GM12878 (cell line): ENCODE data around the gene ASB9. TPM values are rescaled to one million over a fixed set of nuclear protein-coding genes. Genes with fewer than 3 reads are reported as not detected.

Source experiments
- ATAC-seq: fragments of 200-7000 bp; cut with Tn5 transposase; 3 replicates; pipeline ENCODE4 v1.9.1; 2020; ENCODE audit warnings: mild to moderate bottlenecking, moderate library complexity
- BruUV-seq: library from RNA; stranded (reverse); fragments of 400-500 nt; replicated peaks from 2 replicates; lab custom pipeline; 2021; lab: Mats Ljungman, UMichigan
- CTCF ChIA-PET: fragments of 300-600 bp; sonication (Branson Sonifier 250); formaldehyde crosslinking; extraction: SDS; loops from one replicate; lab custom pipeline; 2021; ENCODE audit warnings: inconsistent platforms; lab: Yijun Ruan, JAX
- POLR2A ChIA-PET: fragments of 350-600 bp; formaldehyde crosslinking; extraction: SDS; loops from one replicate; lab custom pipeline; 2021; ENCODE audit warnings: inconsistent platforms; lab: Charles Lee
- RAD21 ChIA-PET: fragments of 300-600 bp; sonication (Branson Sonifier 250); formaldehyde crosslinking; loops from one replicate; lab custom pipeline; 2023; ENCODE audit warnings: antibody characterized with exemption; ENCODE audit not compliant: unreplicated experiment; lab: Charles Lee
- SMC1A ChIA-PET: fragments of 300-600 bp; sonication (Branson Sonifier 250); formaldehyde crosslinking; loops from one replicate; lab custom pipeline; 2023; ENCODE audit not compliant: unreplicated experiment, uncharacterized antibody; lab: Charles Lee
- DNase-seq: peaks from one replicate; pipeline ENCODE4 v3.0.0-alpha.2; 2011; ENCODE audit warnings: low read depth, low spot score
- FAIRE-seq: peaks from 3 replicates; lab custom pipeline; 2011; peaks lifted over from hg19 to GRCh38; lab: Jason Lieb, UNC
- H2AFZ ChIP-seq: 2 replicates; pipeline ENCODE4 v1.6.0; 2011; ENCODE audit warnings: low read depth, low read length, control low read depth; ENCODE audit not compliant: control insufficient read depth
- H3K27ac ChIP-seq: 2 replicates; pipeline ENCODE4 v1.5.1; 2011; ENCODE audit warnings: control low read depth; ENCODE audit not compliant: control insufficient read depth, insufficient read depth
- H3K27me3 ChIP-seq, 2 experiments: replicated peaks in 1 of 2; 2 replicates each; pipeline versions ENCODE4 v1.6.0 to v1.6.1; 2011; ENCODE audit warnings: low read length in 1 of 2; ENCODE audit not compliant: control insufficient read depth in 2 of 2, insufficient read depth in 2 of 2
- H3K36me3 ChIP-seq, 2 experiments: 2 replicates each; pipeline ENCODE4 v1.5.1; 2011; ENCODE audit warnings: low read length in 1 of 2; ENCODE audit not compliant: control insufficient read depth in 2 of 2, insufficient read depth in 2 of 2
- H3K4me1 ChIP-seq: 2 replicates; pipeline ENCODE4 v1.6.1; 2011; ENCODE audit warnings: mild to moderate bottlenecking, low read length, moderate library complexity, mixed read lengths; ENCODE audit not compliant: control insufficient read depth, insufficient read depth
- H3K4me2 ChIP-seq: 2 replicates; pipeline ENCODE4 v1.6.0; 2011; ENCODE audit warnings: control low read depth; ENCODE audit not compliant: control insufficient read depth, insufficient read depth
- H3K4me3 ChIP-seq: fragments of 200-600 bp; sonication (generic); 2 replicates; pipeline ENCODE4 v1.5.1; 2016
- H3K79me2 ChIP-seq: 2 replicates; pipeline ENCODE4 v1.6.0; 2011; ENCODE audit warnings: low read length; ENCODE audit not compliant: control insufficient read depth, insufficient read depth
- H3K9ac ChIP-seq: 2 replicates; pipeline ENCODE4 v1.8.0; 2011; ENCODE audit warnings: low read length, control low read depth, mixed read lengths; ENCODE audit not compliant: control insufficient read depth, insufficient read depth
- H3K9me3 ChIP-seq: replicated peaks from 3 replicates; pipeline ENCODE4 v1.5.1; 2011; ENCODE audit warnings: mild to moderate bottlenecking, low read length; ENCODE audit not compliant: control insufficient read depth, insufficient read depth
- H4K20me1 ChIP-seq: 2 replicates; pipeline ENCODE4 v1.6.0; 2011; ENCODE audit not compliant: control insufficient read depth, insufficient read depth
- ATF3 ChIP-seq: IDR thresholded peaks from 2 replicates; pipeline ENCODE4 v1.6.1; 2011; ENCODE audit warnings: low read depth, mild to moderate bottlenecking, low read length, moderate library complexity, borderline replicate concordance; ENCODE audit errors: extremely low read depth
- BACH1 ChIP-seq: fragments of 450-650 bp; IDR thresholded peaks from 2 replicates; pipeline ENCODE4 v1.6.1; 2017; ENCODE audit warnings: mild to moderate bottlenecking, borderline replicate concordance
- BCL11A ChIP-seq: IDR thresholded peaks from 2 replicates; pipeline ENCODE4 v1.6.1; 2011; ENCODE audit warnings: low read depth, low read length
- CBFB ChIP-seq: IDR thresholded peaks from 2 replicates; pipeline ENCODE4 v1.6.1; 2016; ENCODE audit warnings: antibody characterized with exemption, low read depth
- EED ChIP-seq: sonication (generic); IDR thresholded peaks from 2 replicates; pipeline ENCODE4 v1.6.1; 2016; ENCODE audit warnings: antibody characterized with exemption, low read depth
- EZH2 ChIP-seq: IDR thresholded peaks from 2 replicates; pipeline ENCODE4 v1.6.1; 2012; ENCODE audit warnings: low read depth, mild to moderate bottlenecking, control low read depth, inconsistent platforms, low read length, borderline replicate concordance; ENCODE audit not compliant: control insufficient read depth
- GABPA ChIP-seq: IDR thresholded peaks from 2 replicates; pipeline ENCODE4 v1.6.1; 2014; ENCODE audit warnings: antibody characterized with exemption, low read depth, mild to moderate bottlenecking, inconsistent platforms
- HDAC2 ChIP-seq: fragments of 200-600 bp; sonication (generic); IDR thresholded peaks from 2 replicates; pipeline ENCODE4 v1.6.1; 2017
- MYC ChIP-seq: IDR thresholded peaks from 2 replicates; pipeline ENCODE4 v1.6.1; 2011; ENCODE audit warnings: mild to moderate bottlenecking, low read length, moderate library complexity, inconsistent platforms; ENCODE audit not compliant: insufficient read depth, insufficient replicate concordance, insufficient read length, severe bottlenecking
- NFIC ChIP-seq: IDR thresholded peaks from 2 replicates; pipeline ENCODE4 v1.6.1; 2012; ENCODE audit warnings: low read depth, mild to moderate bottlenecking, inconsistent platforms, low read length, moderate library complexity
- POU2F2 ChIP-seq: IDR thresholded peaks from 3 replicates; pipeline ENCODE4 v1.6.1; 2011; ENCODE audit warnings: low read depth, mild to moderate bottlenecking, low read length, borderline replicate concordance
- WRNIP1 ChIP-seq: IDR thresholded peaks from 2 replicates; pipeline ENCODE4 v1.6.1; 2011; ENCODE audit warnings: low read depth, low read length, improper control_type of control experiment, borderline replicate concordance
- ZNF622 ChIP-seq: fragments of 450-650 bp; IDR thresholded peaks from 2 replicates; pipeline ENCODE4 v1.6.1; 2017; ENCODE audit warnings: mild to moderate bottlenecking, inconsistent platforms
- WGBS: methylation state at CpG from one replicate; pipeline ENCODE4 v1.1.6; 2016; ENCODE audit warnings: low lambda C conversion rate; ENCODE audit not compliant: insufficient replicate concordance, insufficient coverage; ENCODE audit errors: missing lambda C conversion rate; 5-methylcytosine and 5-hydroxymethylcytosine counted together
- in situ Hi-C: fragments of 300-500 bp; cut with MboI; formaldehyde crosslinking; loops from 9 replicates; pipeline ENCODE4 v1.14.3; 2018; ENCODE audit warnings: mixed read lengths
- intact Hi-C: fragments of 100-400 bp; cut with micrococcal nuclease; formaldehyde crosslinking; loops from one replicate; pipeline ENCODE4 v1.14.2; 2022; ENCODE audit not compliant: unreplicated experiment
- polyA plus RNA-seq, 11 experiments: library from polyadenylated mRNA; depleted of rRNA in 4 of 11; unstranded in 6 of 11; stranded (reverse) in 5 of 11; fragments of >200 nt; fragmentation: Nextera tagmentation in 4 of 11; fragmentation: Illumina TruSeq in 1 of 11; extraction: Ambion mirVana in 4 of 11; extraction: Trizol in 1 of 11; gene quantifications; 1 replicate in 1 of 11; 2 replicates in 10 of 11; pipeline versions ENCODE4 v1.2.1 to v1.2.3, GENCODE V29; 2011 to 2016; ENCODE audit warnings: inconsistent platforms in 2 of 11, missing spikeins in 2 of 11, low read depth in 1 of 11
- total RNA-seq, 4 experiments: library from RNA; depleted of rRNA in 3 of 4; stranded (reverse); fragments of >200 nt in 3 of 4; fragmentation: Illumina TruSeq in 1 of 4; extraction: Trizol in 1 of 4; gene quantifications; 2 replicates each; pipeline versions ENCODE4 v1.2.1 to v1.2.3, GENCODE V29; 2013 to 2021
- TF ChIP-seq, protein P1 (sequence below): IDR thresholded peaks from 2 replicates; pipeline ENCODE4 v1.6.1; 2012; ENCODE audit warnings: mild to moderate bottlenecking, low read depth, low read length
- TF ChIP-seq, protein P2 (sequence below): fragments of 150-350 bp; IDR thresholded peaks from 2 replicates; pipeline ENCODE4 v1.6.1; 2016; ENCODE audit warnings: low read depth, low read length

ASB9 gene
- total and polyA plus RNA-seq, 10 of the 15 experiments (the other 5 are each of a cell fraction or from before 2014, with no cell fraction given) = 0.31 to 3.5 (median 0.74) TPM

- TF ChIP-seq GABPA (no peak), HDAC2 (no peak), CBFB (no peak), NFIC (no peak), BCL11A (no peak), POU2F2 (no peak)
These were observed 28.6 kb downstream of the ASB9 start (continued) for GRCh38 chrX:15241301-15241700.

GRCh38 chrX:15240414-15240813, 29.5 kb downstream of the ASB9 start:
- ChIA-PET POLR2A (no interaction called here), CTCF (no interaction called here), RAD21 (interaction anchor here (1.0 to 3.3 kb wide), 2 partner anchors 49 to 97 kb away, joined by 4 to 46 read pairs; no protein-coding TSS in a partner anchor), SMC1A (interaction anchor here (1.1 to 3.3 kb wide), 3 partner anchors 96 to 367 kb away, joined by 3 to 38 read pairs (median 22); partner anchors contain the start of genes FANCB and MOSPD2)
- Histone ChIP-seq H3K9me3 (no peaks in the 10 kb centered on the region), H3K9ac (no peak overlapping the region), H3K4me1 (no peaks in the 10 kb centered on the region), H4K20me1 (no peaks in the 10 kb centered on the region), H3K27ac (no peak overlapping the region), H3K79me2 (no peaks in the 10 kb centered on the region), H3K36me3 (no peaks in the 10 kb centered on the region), H3K4me3 (no peak overlapping the region), H3K27me3 (no peaks in the 10 kb centered on the region), H2AFZ (no peak overlapping the region), H3K4me2 (no peak overlapping the region)
- FAIRE-seq (no peak), DNase-seq (no peak), ATAC-seq (no peak)
- WGBS = 71% methylated on average over 4 of the region's 5 CpGs
- no TSS peak for BruUV-seq
- in situ Hi-C loops = loop anchor here (10.0 kb wide), 1 partner anchor 1196 kb away; no protein-coding TSS in a partner anchor
- intact Hi-C loops = loop anchor here (5.0 to 10.0 kb wide), 2 partner anchors 83 to 566 kb away; no protein-coding TSS in a partner anchor
- TF ChIP-seq MYC (no peak), EZH2 (no peak), BACH1 (no peak), ATF3 (no peak), WRNIP1 (no peak), EED (no peak), ZNF622 (no peak)
- TF ChIP-seq, protein P1, sequence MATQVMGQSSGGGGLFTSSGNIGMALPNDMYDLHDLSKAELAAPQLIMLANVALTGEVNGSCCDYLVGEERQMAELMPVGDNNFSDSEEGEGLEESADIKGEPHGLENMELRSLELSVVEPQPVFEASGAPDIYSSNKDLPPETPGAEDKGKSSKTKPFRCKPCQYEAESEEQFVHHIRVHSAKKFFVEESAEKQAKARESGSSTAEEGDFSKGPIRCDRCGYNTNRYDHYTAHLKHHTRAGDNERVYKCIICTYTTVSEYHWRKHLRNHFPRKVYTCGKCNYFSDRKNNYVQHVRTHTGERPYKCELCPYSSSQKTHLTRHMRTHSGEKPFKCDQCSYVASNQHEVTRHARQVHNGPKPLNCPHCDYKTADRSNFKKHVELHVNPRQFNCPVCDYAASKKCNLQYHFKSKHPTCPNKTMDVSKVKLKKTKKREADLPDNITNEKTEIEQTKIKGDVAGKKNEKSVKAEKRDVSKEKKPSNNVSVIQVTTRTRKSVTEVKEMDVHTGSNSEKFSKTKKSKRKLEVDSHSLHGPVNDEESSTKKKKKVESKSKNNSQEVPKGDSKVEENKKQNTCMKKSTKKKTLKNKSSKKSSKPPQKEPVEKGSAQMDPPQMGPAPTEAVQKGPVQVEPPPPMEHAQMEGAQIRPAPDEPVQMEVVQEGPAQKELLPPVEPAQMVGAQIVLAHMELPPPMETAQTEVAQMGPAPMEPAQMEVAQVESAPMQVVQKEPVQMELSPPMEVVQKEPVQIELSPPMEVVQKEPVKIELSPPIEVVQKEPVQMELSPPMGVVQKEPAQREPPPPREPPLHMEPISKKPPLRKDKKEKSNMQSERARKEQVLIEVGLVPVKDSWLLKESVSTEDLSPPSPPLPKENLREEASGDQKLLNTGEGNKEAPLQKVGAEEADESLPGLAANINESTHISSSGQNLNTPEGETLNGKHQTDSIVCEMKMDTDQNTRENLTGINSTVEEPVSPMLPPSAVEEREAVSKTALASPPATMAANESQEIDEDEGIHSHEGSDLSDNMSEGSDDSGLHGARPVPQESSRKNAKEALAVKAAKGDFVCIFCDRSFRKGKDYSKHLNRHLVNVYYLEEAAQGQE = no peak
- TF ChIP-seq, protein P2, sequence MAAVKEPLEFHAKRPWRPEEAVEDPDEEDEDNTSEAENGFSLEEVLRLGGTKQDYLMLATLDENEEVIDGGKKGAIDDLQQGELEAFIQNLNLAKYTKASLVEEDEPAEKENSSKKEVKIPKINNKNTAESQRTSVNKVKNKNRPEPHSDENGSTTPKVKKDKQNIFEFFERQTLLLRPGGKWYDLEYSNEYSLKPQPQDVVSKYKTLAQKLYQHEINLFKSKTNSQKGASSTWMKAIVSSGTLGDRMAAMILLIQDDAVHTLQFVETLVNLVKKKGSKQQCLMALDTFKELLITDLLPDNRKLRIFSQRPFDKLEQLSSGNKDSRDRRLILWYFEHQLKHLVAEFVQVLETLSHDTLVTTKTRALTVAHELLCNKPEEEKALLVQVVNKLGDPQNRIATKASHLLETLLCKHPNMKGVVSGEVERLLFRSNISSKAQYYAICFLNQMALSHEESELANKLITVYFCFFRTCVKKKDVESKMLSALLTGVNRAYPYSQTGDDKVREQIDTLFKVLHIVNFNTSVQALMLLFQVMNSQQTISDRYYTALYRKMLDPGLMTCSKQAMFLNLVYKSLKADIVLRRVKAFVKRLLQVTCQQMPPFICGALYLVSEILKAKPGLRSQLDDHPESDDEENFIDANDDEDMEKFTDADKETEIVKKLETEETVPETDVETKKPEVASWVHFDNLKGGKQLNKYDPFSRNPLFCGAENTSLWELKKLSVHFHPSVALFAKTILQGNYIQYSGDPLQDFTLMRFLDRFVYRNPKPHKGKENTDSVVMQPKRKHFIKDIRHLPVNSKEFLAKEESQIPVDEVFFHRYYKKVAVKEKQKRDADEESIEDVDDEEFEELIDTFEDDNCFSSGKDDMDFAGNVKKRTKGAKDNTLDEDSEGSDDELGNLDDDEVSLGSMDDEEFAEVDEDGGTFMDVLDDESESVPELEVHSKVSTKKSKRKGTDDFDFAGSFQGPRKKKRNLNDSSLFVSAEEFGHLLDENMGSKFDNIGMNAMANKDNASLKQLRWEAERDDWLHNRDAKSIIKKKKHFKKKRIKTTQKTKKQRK = no peak
